ENCODE data around the gene GDF2.

DNA sequence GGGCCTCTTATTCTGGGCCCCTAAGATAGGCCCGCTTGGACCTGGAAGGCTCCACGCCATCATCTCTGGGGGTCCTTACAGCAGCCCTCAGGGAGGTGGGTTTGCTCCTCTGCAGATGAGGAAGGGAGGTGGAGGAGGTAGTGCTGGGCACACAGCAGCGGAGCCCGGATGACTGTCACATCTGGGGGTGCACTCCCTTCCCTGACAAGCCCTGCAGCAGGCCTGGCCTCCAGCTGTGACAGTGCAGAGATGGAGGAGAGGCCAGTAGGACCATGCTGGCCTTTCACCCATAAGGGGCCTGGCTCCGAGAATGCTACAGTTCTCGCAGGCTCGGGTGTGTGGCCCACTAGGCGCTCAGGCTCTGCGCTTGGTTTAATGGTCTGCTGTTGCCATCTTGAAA lies 9.2 kb downstream of the GDF2 start:
- TF ChIP-seq, protein P1, sequence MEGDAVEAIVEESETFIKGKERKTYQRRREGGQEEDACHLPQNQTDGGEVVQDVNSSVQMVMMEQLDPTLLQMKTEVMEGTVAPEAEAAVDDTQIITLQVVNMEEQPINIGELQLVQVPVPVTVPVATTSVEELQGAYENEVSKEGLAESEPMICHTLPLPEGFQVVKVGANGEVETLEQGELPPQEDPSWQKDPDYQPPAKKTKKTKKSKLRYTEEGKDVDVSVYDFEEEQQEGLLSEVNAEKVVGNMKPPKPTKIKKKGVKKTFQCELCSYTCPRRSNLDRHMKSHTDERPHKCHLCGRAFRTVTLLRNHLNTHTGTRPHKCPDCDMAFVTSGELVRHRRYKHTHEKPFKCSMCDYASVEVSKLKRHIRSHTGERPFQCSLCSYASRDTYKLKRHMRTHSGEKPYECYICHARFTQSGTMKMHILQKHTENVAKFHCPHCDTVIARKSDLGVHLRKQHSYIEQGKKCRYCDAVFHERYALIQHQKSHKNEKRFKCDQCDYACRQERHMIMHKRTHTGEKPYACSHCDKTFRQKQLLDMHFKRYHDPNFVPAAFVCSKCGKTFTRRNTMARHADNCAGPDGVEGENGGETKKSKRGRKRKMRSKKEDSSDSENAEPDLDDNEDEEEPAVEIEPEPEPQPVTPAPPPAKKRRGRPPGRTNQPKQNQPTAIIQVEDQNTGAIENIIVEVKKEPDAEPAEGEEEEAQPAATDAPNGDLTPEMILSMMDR (IDR thresholded peaks at IDR 0.05): no peak
- TF ChIP-seq POLR2A (IDR thresholded peaks at IDR 0.05): no peak
- TF ChIP-seq POLR2AphosphoS5 (IDR thresholded peaks at IDR 0.05; ENCODE audit: insufficient read depth in 1 of 2, low read depth in 1 of 2): no peak

Measured in vagina (tissue), 2 donors.